ENCODE measurements around the gene ZNF276. TPM values are rescaled to one million over a fixed set of nuclear protein-coding genes. Genes with fewer than 3 reads are reported as not detected.

ZNF276 gene
- total RNA-seq, 1 experiment from 2014 or later, result 30.1 TPM

DNA sequence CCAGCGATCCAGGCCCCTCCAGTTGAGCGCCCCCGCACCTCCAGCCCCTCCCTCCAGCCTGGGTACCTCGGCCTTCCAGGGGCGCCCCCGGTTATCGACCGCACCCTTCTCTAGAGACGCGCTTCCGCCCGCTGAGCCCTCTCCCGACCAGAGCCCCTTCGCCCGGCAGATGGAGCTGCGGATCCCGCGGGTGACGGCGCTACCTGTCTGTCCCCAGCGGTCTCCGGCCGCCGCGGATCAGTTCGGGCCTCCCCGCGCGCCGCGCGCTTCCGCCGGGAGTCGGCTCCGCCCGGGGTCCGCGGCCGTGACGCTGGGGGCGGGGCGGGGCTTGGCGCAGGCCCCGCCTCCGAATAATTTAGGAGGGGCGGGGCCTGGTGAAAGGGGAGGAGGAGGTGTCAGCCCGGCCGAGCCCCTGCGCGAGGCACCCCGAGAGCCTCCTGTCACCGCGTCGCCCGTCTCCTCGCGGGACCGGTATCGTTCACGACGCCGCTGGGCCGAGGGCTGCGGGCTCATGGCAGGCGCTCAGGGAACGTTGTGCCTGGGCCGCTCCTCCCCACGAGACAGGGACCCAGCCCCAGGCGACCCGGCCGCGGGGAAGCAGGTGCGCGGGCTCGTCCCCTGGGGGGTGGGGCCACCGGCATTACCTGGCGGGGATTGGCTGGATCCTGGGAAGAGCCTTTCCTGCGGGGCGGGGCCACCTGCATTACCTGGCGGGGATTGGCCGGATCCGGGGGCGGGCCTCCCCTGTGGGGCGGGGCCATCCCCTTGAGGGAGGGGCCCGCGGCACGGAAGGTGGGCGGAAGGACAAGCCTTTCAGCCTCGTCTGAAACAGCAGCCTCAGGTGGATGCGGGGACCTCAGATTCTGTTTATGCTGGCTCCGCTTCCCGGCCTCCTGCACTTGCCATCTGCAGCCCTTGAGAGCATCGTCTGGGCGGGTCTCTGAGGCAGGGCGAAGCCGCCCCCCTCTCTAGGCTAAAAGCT, 19.6 kb upstream of the ZNF276 start, which contains the start of gene SPATA2L:
Gene SPATA2L, minus strand, starts transcription at position 281 of the 982 bp plus-strand sequence. CDS start 473 bp downstream, outside the sequence.
- ChIA-PET POLR2A (ENCODE audit: unreplicated experiment) (no interaction called here), CTCF (interaction anchor here (0.7 kb wide), 1 partner anchor 80 kb away, joined by 8 read pairs; no protein-coding TSS in a partner anchor)
- no peaks in the 10 kb centered on the region for H3K9me3 ChIP-seq (ENCODE audit: low read length)
- no TSS peak for BruUV-seq (replicated peaks)
- H3K27ac ChIP-seq (ENCODE audit: low read length), result peak within 1 kb of the TSS; percentile 17; the same call in 1 of the 2 replicates
- peak; percentile 63 for ATAC-seq
- H3K4me1 ChIP-seq (ENCODE audit: insufficient read depth, low read length), result peaks cover 9% of the 10 kb centered on the region
- TF ChIP-seq, protein P1, sequence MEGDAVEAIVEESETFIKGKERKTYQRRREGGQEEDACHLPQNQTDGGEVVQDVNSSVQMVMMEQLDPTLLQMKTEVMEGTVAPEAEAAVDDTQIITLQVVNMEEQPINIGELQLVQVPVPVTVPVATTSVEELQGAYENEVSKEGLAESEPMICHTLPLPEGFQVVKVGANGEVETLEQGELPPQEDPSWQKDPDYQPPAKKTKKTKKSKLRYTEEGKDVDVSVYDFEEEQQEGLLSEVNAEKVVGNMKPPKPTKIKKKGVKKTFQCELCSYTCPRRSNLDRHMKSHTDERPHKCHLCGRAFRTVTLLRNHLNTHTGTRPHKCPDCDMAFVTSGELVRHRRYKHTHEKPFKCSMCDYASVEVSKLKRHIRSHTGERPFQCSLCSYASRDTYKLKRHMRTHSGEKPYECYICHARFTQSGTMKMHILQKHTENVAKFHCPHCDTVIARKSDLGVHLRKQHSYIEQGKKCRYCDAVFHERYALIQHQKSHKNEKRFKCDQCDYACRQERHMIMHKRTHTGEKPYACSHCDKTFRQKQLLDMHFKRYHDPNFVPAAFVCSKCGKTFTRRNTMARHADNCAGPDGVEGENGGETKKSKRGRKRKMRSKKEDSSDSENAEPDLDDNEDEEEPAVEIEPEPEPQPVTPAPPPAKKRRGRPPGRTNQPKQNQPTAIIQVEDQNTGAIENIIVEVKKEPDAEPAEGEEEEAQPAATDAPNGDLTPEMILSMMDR (conservative IDR thresholded peaks at IDR 0.05; ENCODE audit: low read depth, low read length), result no peak
- no peak for TF ChIP-seq EZH2 (IDR thresholded peaks at IDR 0.05; ENCODE audit: low read length, unreplicated experiment)
- no peak for TF ChIP-seq EZH2phosphoT487 (IDR thresholded peaks at IDR 0.05; ENCODE audit: borderline replicate concordance, low read length)
- no peaks in the 10 kb centered on the region for H3K79me2 ChIP-seq (ENCODE audit: low read length)
- peak within 1 kb of the TSS; percentile 73 for H3K4me3 ChIP-seq (ENCODE audit: low read length)
- no peaks in the 10 kb centered on the region for H4K20me1 ChIP-seq (ENCODE audit: low read length)
- peak; percentile 91 for DNase-seq
- H2AFZ ChIP-seq (ENCODE audit: low read length), result peak within 1 kb of the TSS; percentile 73
- no peaks in the 10 kb centered on the region for H3K36me3 ChIP-seq (ENCODE audit: low read depth, low read length)
- peak within 1 kb of the TSS; percentile 90 for H3K4me2 ChIP-seq (ENCODE audit: low read length)
- no peaks in the 10 kb centered on the region for H3K9me2 ChIP-seq (replicated peaks; ENCODE audit: low read length)
- no peaks in the 10 kb centered on the region for H3F3A ChIP-seq (ENCODE audit: low read length, unreplicated experiment)
- H3K9ac ChIP-seq (ENCODE audit: low read length), result peak within 1 kb of the TSS; percentile 39
- no peaks in the 10 kb centered on the region for H3K27me3 ChIP-seq (ENCODE audit: low read length)
- intact Hi-C loops (cut with micrococcal nuclease), result loop anchor here (5.0 to 10.0 kb wide), 2 partner anchors 113 to 171 kb away; partner anchors contain the start of genes FANCA and TCF25

DNA sequence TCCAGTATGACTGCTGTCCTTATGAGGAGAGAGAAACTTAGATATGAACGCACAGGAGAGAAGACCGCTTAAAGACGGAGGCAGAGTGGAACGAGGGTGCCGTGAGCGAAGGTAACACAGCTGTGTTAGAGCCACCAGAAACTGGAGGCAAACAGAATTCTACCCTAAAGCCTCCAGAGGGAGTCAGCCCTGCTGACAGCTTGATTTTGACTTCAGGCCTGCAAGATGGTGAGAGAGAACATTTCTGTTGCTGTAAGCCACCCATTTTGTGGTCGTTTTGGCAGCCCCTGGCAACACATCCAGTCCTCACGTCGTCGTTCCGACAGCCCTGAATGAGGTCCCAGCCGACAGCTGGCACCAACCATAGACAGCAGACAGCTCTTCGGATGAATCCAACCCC, 17.1 kb upstream of the ZNF276 start:
- Histone ChIP-seq H3K27ac (ENCODE audit: low read length) (no peak overlapping the region), H3K79me2 (ENCODE audit: low read length) (no peaks in the 10 kb centered on the region), H3K9me3 (ENCODE audit: low read length) (no peaks in the 10 kb centered on the region), H3K4me3 (ENCODE audit: low read length) (no peak overlapping the region), H3K27me3 (ENCODE audit: low read length) (no peaks in the 10 kb centered on the region), H3F3A (ENCODE audit: low read length, unreplicated experiment) (no peaks in the 10 kb centered on the region), H4K20me1 (ENCODE audit: low read length) (no peaks in the 10 kb centered on the region), H3K4me1 (ENCODE audit: insufficient read depth, low read length) (peaks cover 9% of the 10 kb centered on the region), H3K36me3 (ENCODE audit: low read depth, low read length) (no peaks in the 10 kb centered on the region), H3K9me2 (replicated peaks; ENCODE audit: low read length) (no peaks in the 10 kb centered on the region), H3K9ac (ENCODE audit: low read length) (no peak overlapping the region), H3K4me2 (ENCODE audit: low read length) (no peak overlapping the region), H2AFZ (ENCODE audit: low read length) (no peak overlapping the region)
- DNase-seq (no peak), ATAC-seq (no peak)
- intact Hi-C loops (cut with micrococcal nuclease), result loop anchor here (5.0 to 10.0 kb wide), 2 partner anchors 111 to 168 kb away; partner anchors contain the start of genes FANCA and TCF25
- ChIA-PET CTCF (no interaction called here), POLR2A (ENCODE audit: unreplicated experiment) (no interaction called here)
- no peak for TF ChIP-seq EZH2 (IDR thresholded peaks at IDR 0.05; ENCODE audit: low read length, unreplicated experiment)
- no TSS peak for BruUV-seq (replicated peaks)

DNA sequence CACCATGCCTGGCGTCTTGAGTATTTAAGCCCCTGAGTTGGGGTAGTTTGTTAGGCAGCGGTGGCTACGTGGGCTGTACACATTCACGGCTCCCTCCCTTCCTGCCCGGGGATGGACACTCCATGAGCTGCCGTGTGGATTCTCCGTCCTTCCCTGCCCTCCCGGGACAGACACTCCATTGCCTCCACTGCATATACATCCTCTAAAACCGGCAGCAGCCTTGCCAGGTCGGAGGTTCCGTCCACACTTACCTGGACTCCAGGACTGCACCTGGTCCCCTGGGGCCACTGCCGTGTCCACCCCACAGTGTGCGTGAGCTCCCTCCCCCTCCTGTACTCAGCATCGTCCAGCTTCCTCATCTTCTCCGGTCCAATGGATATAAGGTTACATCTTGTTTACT, 16.3 kb upstream of the ZNF276 start:
- Histone ChIP-seq H3K36me3 (ENCODE audit: low read depth, low read length) (no peaks in the 10 kb centered on the region), H3F3A (ENCODE audit: low read length, unreplicated experiment) (no peaks in the 10 kb centered on the region), H3K4me2 (ENCODE audit: low read length) (no peak overlapping the region), H3K9me3 (ENCODE audit: low read length) (no peaks in the 10 kb centered on the region), H3K27ac (ENCODE audit: low read length) (no peak overlapping the region), H3K4me3 (ENCODE audit: low read length) (no peak overlapping the region), H3K4me1 (ENCODE audit: insufficient read depth, low read length) (peaks cover 5% of the 10 kb centered on the region), H3K9ac (ENCODE audit: low read length) (no peak overlapping the region), H4K20me1 (ENCODE audit: low read length) (no peaks in the 10 kb centered on the region), H3K79me2 (ENCODE audit: low read length) (no peaks in the 10 kb centered on the region), H3K9me2 (replicated peaks; ENCODE audit: low read length) (no peaks in the 10 kb centered on the region), H3K27me3 (ENCODE audit: low read length) (no peaks in the 10 kb centered on the region), H2AFZ (ENCODE audit: low read length) (no peak overlapping the region)
- intact Hi-C loops (cut with micrococcal nuclease), result loop anchor here (10.0 kb wide), 1 partner anchor 110 kb away; the partner anchor contains the start of gene FANCA
- ATAC-seq, result no peak
- ChIA-PET POLR2A (ENCODE audit: unreplicated experiment) (no interaction called here), CTCF (no interaction called here)
- DNase-seq, result no peak
- BruUV-seq (replicated peaks), result no TSS peak
- TF ChIP-seq EZH2 (IDR thresholded peaks at IDR 0.05; ENCODE audit: low read length, unreplicated experiment) (no peak), EZH2phosphoT487 (IDR thresholded peaks at IDR 0.05; ENCODE audit: borderline replicate concordance, low read length) (no peak)
- TF ChIP-seq, protein P1 (conservative IDR thresholded peaks at IDR 0.05; ENCODE audit: low read depth, low read length), result no peak

All from PC-3 (cell line).